ENCODE data around the gene RNF152.

GRCh38 chr18:61889541-61889940 is 3.3 kb downstream of the RNF152 start:
- TF ChIP-seq EP300 (IDR thresholded peaks at IDR 0.05) (no peak), CTCF (IDR thresholded peaks at IDR 0.05) (no peak), POLR2A (IDR thresholded peaks at IDR 0.05) (no peak)
